ENCODE measurements around the gene PCNX4.
"Not testable (repeated sequence)": the region's sequence is repeated elsewhere in the genome, so short reads cannot be mapped to it uniquely, and the experiment has no call there.

Gene PCNX4

DNA sequence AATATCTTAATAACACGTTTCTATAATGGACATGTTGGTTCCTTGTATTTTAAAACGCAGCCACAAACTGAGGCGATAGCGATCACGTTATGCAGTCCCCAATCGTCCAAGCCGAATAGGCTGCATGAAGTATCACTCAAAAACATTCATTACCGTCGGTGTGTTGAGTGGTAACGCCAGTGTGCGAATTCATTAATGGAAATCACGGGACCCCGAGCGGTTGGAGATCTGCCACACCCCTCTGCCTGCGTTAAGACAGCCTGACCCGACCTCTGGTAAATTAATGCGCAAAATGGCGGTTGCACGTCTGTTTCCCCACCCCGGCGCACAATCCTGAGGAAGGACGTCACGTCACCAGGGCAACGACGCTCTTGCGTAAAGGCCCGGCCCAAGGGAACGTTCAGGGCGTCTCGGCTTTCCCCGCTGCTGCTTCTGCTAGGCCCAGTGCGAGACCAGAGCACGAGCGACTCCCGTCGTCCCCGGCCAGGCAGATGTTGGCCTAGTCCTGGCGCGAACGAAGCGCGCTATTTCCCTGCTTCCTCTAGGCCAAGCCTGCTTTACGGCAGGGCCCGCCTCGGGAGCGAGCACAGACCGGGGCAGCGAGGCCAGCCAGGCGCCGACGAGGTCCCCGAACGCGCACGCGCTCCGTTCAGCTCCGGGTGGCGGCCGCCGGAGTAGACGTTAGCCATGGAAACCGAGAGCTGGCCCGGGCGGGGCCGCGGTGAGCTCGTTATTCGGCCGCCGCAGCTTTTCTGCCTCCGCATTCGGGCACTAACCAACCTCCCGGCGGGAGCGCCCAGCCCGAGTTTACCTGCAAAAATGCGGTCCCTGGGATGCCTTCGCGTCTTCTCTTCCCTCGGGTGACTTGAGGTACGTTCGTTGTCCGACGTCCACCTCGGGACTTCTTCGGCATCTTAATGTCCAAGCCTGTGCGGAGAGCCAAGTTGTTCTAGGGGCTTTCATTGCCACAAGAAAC is at the start of gene PCNX4:
Gene PCNX4, plus strand, starts transcription at position 374 of the 976 bp plus-strand sequence. CDS start 15,716 bp downstream, outside the sequence.
- H3K4me3 ChIP-seq = peak within 1 kb of the TSS; percentile 78
- peak within 1 kb of the TSS; percentile 92 to 99 for H3K27ac ChIP-seq
- DNase-seq (ENCODE audit: low spot score) = peak; percentile 97
- no peak for TF ChIP-seq CTCF (IDR thresholded peaks at IDR 0.05)

DNA sequence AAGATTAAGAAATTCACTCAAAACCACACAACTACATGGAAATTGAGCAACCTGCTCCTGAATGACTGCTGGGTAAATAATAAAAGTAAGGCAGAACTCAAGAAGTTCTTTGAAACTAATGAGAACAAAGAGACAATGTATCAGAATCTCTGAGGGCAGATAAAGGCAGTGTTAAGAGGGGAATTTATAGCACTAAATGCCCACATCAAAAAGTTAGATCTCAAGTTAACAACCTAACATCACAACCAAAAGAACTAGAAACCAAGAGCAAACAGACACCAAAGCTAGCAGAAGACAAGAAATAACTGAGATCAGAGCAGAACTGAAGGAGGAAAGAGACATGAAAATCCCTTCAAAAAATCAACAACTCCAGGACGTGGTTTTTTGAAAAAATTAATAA is 43.7 kb upstream of the PCNX4 start:
- H3K4me3 ChIP-seq; DNase-seq (ENCODE audit: low spot score); H3K27ac ChIP-seq: not testable (repeated sequence)

- H3K27ac ChIP-seq = no peak overlapping the region
- no peak for TF ChIP-seq CTCF (IDR thresholded peaks at IDR 0.05)
- no peak overlapping the region for H3K4me3 ChIP-seq
- DNase-seq (ENCODE audit: low spot score) = no peak
Measured at GRCh38 chr14:60051721-60052221, 40.0 kb upstream of the PCNX4 start.

DNA sequence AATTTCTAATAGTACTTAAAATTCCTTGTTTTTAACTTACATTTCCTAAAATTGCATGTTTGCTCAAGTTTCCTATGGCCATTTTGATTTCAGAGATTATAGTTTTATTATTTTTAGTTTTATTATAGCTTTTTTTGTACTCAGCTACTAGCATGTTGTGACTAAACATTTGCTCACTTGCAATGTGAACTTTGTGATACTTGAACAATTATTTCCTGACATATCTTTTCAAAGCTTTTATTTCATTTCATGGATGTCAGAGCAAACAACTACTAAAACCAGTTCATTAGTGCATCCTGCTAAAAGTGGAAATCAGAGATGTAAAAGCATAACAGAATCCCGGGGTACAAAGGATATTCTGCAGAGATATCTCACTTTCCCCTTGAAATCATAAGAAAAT is 33.6 kb upstream of the PCNX4 start:
- no peak for DNase-seq (ENCODE audit: low spot score)
- TF ChIP-seq CTCF (IDR thresholded peaks at IDR 0.05) = no peak
- Histone ChIP-seq H3K27ac (no peak overlapping the region), H3K4me3 (no peak overlapping the region)

DNA sequence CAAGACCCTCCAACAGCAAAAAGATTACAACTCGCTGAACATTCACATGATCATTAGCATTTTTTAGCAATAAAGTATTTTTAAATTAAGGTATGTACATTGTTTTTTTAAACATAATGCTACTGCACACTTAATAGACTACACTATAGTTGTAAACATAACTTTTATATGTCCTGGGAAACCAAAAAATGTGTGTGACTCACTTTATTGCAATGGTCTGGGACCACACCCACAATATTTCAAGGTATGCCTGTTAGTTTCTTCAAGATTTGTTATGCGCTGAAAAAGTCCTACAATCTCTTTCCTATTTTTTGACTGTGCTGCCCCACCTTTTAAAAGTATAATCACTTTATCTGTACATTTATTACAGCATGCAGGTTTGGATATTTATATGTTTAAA is 30.4 kb upstream of the PCNX4 start:
- no peak overlapping the region for H3K27ac ChIP-seq
- H3K4me3 ChIP-seq = no peak overlapping the region
- no peak for TF ChIP-seq CTCF (IDR thresholded peaks at IDR 0.05)
- no peak for DNase-seq (ENCODE audit: low spot score)

DNA sequence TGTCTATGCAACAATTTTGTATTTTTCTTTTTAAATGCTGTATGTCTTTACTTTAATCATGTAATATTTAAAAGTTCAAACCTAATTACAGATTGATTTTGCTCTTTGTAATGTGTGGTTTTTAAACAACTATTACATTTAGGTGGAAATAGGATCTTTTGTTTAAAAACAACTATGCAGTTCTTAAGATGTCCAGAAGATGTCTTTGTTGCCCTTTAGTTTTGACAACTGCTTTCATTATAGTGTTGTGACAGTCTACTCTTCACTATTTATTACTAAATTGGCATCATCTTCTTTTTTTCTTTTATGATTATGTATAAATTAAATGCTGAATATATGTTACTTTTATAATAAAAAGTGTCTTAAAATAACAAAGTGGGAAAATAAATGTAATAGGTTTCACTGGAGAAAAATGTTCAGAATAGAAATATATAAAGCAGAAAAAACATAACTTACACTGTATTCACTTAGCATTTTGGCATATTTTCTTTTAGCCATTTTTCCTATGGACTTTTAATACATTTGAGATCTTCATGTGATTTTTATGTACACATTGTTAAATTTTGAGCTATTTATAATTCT is 27.1 kb upstream of the PCNX4 start:
- peak; percentile 32 for TF ChIP-seq CTCF (IDR thresholded peaks at IDR 0.05)
- Histone ChIP-seq H3K27ac (no peak overlapping the region), H3K4me3 (no peak overlapping the region)
- no peak for DNase-seq (ENCODE audit: low spot score)

- TF ChIP-seq CTCF (IDR thresholded peaks at IDR 0.05) = no peak
- DNase-seq (ENCODE audit: low spot score) = no peak
- H3K27ac ChIP-seq = no peak overlapping the region
- H3K4me3 ChIP-seq = no peak overlapping the region
Measured at GRCh38 chr14:60067882-60068281, 23.8 kb upstream of the PCNX4 start.
